ENCODE measurements around the gene NCKAP5L.
A peak's percentile ranks its signal among the peaks of the same experiment; 100 is the strongest.
"Not testable (repeated sequence)": the region's sequence is repeated elsewhere in the genome, so short reads cannot be mapped to it uniquely, and the experiment has no call there.

Gene NCKAP5L

DNA sequence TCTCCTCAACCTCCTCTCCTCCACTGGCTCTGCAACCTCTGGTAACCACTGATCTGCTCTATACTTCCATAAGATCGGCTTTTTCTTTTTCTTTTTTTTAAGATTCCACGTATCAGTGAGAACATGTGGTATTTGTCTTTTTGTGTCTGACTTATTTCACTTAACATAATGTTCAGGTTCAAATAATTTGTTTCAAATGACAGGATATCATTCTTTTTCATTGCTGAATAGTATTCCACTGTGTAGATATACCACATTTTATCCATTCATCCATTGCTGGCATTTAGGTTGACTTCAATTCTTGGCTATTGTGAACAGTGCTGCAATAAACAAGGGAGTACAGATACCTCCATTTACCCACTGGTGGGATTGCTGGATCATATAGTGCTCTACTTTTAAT is 40.5 kb downstream of the NCKAP5L start:
- DNase-seq (ENCODE audit: low read depth), result no peak
- TF ChIP-seq, protein P1, sequence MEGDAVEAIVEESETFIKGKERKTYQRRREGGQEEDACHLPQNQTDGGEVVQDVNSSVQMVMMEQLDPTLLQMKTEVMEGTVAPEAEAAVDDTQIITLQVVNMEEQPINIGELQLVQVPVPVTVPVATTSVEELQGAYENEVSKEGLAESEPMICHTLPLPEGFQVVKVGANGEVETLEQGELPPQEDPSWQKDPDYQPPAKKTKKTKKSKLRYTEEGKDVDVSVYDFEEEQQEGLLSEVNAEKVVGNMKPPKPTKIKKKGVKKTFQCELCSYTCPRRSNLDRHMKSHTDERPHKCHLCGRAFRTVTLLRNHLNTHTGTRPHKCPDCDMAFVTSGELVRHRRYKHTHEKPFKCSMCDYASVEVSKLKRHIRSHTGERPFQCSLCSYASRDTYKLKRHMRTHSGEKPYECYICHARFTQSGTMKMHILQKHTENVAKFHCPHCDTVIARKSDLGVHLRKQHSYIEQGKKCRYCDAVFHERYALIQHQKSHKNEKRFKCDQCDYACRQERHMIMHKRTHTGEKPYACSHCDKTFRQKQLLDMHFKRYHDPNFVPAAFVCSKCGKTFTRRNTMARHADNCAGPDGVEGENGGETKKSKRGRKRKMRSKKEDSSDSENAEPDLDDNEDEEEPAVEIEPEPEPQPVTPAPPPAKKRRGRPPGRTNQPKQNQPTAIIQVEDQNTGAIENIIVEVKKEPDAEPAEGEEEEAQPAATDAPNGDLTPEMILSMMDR (conservative IDR thresholded peaks at IDR 0.05; ENCODE audit: low read length), result no peak
- H3K4me3 ChIP-seq (ENCODE audit: low read length), result no peak overlapping the region

DNA sequence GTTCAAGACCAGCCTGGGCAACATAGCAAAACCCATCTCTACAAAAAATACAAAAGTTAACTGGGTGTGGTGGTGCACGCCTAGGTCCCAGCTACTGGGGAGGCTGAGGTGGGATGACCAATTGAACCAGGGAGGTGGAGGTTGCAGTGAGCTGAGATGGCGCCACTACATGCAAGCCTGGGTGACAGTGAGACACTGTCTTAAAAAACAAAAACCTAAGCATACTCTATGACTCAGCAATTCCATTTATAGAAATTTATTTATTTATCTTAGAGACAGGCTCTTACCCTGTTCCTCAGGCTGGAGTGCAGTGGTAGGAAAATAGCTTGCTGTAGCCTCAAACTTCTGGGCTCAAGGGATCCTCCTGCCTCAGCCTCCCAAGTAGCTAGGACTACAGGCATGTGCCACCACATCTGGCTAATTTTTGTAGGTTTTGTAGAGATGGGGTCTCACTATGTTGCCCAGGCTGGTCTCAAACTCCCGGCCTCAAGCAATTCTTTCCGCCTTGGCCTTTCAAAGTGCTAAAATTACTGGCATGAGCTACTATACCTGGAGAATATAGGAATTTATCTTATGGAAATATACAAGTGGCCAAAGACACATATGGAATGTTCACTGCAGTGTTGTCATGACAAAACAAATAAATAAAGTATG is 43.3 kb downstream of the NCKAP5L start:
- H3K4me3 ChIP-seq (ENCODE audit: low read length), result no peak overlapping the region
- TF ChIP-seq, protein P1 (conservative IDR thresholded peaks at IDR 0.05; ENCODE audit: low read length), result no peak
- peak; percentile 41 for DNase-seq (ENCODE audit: low read depth)

DNA sequence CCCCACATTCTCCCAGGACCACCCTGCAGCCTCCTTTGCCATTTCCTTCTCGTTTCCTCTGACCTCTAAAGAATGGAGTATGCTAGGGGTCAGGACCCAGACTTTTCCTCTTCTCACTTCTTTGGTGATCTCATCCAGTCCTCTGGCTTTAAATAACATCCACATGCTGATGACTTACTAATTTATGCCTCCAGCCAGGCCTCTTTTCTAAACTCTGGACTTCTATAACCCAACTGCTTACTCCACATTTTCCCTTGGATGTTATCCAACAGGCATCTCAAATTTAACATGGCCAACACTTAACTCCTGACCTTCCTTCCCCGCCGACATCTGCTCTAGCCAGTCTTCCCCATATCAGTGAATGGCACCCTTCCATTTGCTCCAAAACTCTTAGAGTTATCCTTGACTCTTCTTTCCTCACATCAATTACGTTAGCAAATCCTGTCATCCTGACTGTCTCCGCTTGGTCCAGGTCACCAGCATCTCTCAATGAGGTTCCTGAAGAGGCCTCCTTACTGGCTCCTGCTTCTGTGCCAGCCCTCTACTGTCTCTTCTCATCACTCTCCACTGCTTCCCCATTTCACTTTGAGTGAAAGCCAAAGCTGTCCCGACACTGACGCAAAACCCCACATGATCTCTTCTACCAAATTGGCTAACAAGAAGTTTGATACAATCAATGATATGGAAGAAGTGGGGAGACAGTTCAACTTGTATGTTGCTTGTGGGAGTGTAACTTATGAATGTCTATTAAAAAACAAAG is 44.1 kb downstream of the NCKAP5L start:
- TF ChIP-seq, protein P1 (conservative IDR thresholded peaks at IDR 0.05; ENCODE audit: low read length), result no peak
- DNase-seq (ENCODE audit: low read depth), result peak; percentile 79
- no peak overlapping the region for H3K4me3 ChIP-seq (ENCODE audit: low read length)

DNA sequence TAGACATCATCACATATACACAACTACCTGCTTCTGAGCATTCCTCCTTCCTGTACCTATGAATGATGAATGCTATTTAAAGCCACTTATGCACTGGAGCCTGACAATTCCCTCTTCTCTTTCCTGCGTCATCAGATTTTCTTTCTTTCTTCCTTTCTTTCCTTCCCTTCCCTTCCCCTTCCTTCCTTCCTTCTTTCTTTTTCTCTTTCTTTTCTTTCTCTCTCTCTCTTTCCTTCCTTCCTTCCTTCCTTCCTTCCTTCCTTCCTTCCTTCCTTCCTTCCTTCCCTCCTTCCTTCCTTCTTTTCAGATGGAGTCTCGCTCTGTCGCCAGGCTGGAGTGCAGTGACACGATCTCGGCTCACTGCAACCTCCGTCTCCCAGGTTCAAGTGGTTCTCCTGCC is 47.3 kb downstream of the NCKAP5L start:
- not testable (repeated sequence) for DNase-seq (ENCODE audit: low read depth)

DNA sequence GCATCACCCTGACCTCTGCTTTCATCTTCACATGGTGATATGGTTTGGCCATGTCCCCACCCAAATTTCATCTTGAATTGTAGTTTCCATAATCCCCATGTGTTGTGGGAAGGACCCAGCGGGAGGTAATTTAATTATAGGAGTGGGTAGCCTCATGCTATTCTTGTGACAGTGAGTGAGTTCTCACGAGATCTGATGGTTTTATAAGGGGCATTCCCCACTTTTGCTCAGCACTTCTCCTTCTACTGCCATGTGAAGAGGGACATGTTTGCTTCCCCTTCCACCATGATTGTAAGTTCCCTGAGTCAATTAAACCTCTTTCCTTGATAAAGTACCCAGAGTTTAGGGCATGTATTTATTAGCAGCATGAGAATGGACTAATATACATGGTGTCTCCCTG is 48.6 kb downstream of the NCKAP5L start:
- TF ChIP-seq, protein P1 (conservative IDR thresholded peaks at IDR 0.05; ENCODE audit: low read length), result no peak
- H3K4me3 ChIP-seq (ENCODE audit: low read length), result no peak overlapping the region
- DNase-seq (ENCODE audit: low read depth), result no peak

More for the DNA sequence above, 47.3 kb downstream of the NCKAP5L start:
- not testable (repeated sequence) for H3K4me3 ChIP-seq (ENCODE audit: low read length)

DNA sequence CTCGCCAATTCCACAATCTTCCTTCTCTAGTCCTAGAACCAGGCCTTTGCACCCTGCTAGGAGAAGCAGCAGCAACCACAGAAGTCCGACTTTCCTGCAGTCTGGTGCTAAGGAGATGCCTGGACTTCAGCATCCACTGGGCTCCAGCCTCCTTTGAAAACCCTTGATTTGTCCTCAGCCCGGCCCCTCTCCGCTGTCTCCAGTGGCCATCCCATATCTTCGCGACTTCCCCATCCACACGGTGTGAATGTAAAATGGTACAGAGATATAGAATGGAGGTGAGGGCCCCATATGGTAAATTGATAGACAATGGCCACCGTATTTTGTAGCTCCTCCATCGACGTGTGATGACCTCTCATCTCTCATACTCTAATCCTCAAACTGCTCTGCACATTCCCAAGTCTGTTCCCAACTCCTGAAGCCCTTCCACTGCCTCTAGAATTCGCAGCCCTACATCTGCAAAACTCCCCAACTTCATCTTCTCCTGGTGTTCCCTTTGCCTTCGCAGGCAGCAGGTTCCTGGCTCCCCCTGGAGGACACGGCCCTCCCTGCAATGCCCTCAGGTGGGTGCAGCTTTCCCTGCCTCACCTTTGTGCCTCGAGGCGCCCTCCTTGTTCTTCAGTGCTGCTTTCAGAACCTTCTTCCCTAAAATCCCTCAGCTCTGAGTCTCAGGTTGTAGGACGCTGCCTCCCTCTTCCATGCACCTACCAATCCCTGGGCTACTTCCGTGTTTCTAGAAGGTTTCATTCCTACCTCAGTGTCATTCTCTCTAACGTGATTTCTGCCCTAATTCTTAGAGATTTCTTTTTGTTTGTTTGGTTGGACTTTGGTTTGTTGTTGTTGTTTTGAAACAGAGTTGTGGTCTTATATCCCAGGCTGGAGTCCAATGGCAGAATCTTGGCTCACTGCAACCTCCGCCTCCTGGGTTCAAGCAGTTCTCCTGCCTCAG is 50.1 kb downstream of the NCKAP5L start:
- TF ChIP-seq, protein P1 (conservative IDR thresholded peaks at IDR 0.05; ENCODE audit: low read length), result peak; percentile 83
- DNase-seq (ENCODE audit: low read depth), result peak; percentile 21

DNA sequence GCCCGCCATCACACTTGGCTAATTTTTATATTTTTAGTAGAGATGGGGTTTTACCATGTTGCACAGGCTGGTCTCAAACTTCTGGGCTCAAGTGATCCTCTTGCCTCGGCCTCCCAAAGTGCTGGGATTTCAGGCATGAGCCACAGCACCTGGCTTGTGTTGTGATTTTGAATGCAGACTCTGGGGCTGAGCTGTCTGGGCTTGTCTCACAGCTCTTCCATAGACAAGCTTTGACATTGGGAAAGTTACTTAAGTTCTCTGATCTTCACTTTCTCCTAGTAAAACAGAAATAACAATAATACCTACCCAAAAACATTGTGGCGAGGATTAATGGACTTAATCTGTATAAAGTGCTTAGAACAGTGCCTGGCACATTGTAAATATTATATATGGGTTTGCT is 50.9 kb downstream of the NCKAP5L start:
- TF ChIP-seq, protein P1 (conservative IDR thresholded peaks at IDR 0.05; ENCODE audit: low read length), result no peak
- no peak for DNase-seq (ENCODE audit: low read depth)
- H3K4me3 ChIP-seq (ENCODE audit: low read length), result no peak overlapping the region

More for the DNA sequence above, 50.1 kb downstream of the NCKAP5L start:
- no peak overlapping the region for H3K4me3 ChIP-seq (ENCODE audit: low read length)

Measured in AG10803 (cell line).